ENCODE data around the gene PHLDA3.

- no peak for TF ChIP-seq CTCF (IDR thresholded peaks at IDR 0.05)
- TF ChIP-seq POLR2A (IDR thresholded peaks at IDR 0.05), result no peak
Measured at GRCh38 chr1:201499795-201500669, 31.0 kb upstream of the PHLDA3 start.
